IPS-15b (cell line): ENCODE data around the gene L2HGDH.

ENCODE experiments used
- H3K27me3 ChIP-seq: one replicate; pipeline ENCODE4 v1.6.1; 2013; ENCODE audit warnings: low read length; ENCODE audit not compliant: control insufficient read depth, insufficient read depth
- H3K36me3 ChIP-seq: one replicate; pipeline ENCODE4 v1.6.1; 2013; ENCODE audit warnings: low read length; ENCODE audit not compliant: control insufficient read depth, insufficient read depth
- H3K4me1 ChIP-seq: one replicate; pipeline ENCODE4 v1.6.1; 2013; ENCODE audit warnings: mild to moderate bottlenecking, low read length; ENCODE audit not compliant: control insufficient read depth, insufficient read depth
- H3K4me3 ChIP-seq: one replicate; pipeline ENCODE4 v1.5.1; 2013; ENCODE audit warnings: low read depth, low read length
- H3K9ac ChIP-seq: one replicate; pipeline ENCODE4 v1.6.1; 2013; ENCODE audit warnings: low read depth, mild to moderate bottlenecking, low read length
- H3K9me3 ChIP-seq: one replicate; pipeline ENCODE4 v1.6.1; 2013; ENCODE audit warnings: mild to moderate bottlenecking, low read length; ENCODE audit not compliant: control insufficient read depth, insufficient read depth

L2HGDH gene

GRCh38 chr14:50263321-50263720 is 48.7 kb downstream of the L2HGDH start:
- H3K9me3 ChIP-seq = no peaks in the 10 kb centered on the region
- H3K4me1 ChIP-seq = no peaks in the 10 kb centered on the region
- no peaks in the 10 kb centered on the region for H3K36me3 ChIP-seq
- no peak overlapping the region for H3K4me3 ChIP-seq
- H3K27me3 ChIP-seq = no peaks in the 10 kb centered on the region
- H3K9ac ChIP-seq = no peak overlapping the region

- Histone ChIP-seq H3K4me3 (no peak overlapping the region), H3K4me1 (no peaks in the 10 kb centered on the region), H3K9me3 (no peaks in the 10 kb centered on the region), H3K9ac (no peak overlapping the region), H3K36me3 (no peaks in the 10 kb centered on the region), H3K27me3 (no peaks in the 10 kb centered on the region)
Measured at GRCh38 chr14:50262865-50263264, 49.2 kb downstream of the L2HGDH start.

- H3K27me3 ChIP-seq = no peaks in the 10 kb centered on the region
- no peaks in the 10 kb centered on the region for H3K4me1 ChIP-seq
- H3K9me3 ChIP-seq = no peaks in the 10 kb centered on the region
- H3K36me3 ChIP-seq = no peaks in the 10 kb centered on the region
- H3K4me3 ChIP-seq = no peak overlapping the region
- H3K9ac ChIP-seq = no peak overlapping the region
Measured at GRCh38 chr14:50260511-50260910, 51.5 kb downstream of the L2HGDH start.

- H3K36me3 ChIP-seq = no peaks in the 10 kb centered on the region
- no peak overlapping the region for H3K9ac ChIP-seq
- no peak overlapping the region for H3K4me3 ChIP-seq
- H3K9me3 ChIP-seq = no peaks in the 10 kb centered on the region
- no peaks in the 10 kb centered on the region for H3K4me1 ChIP-seq
- H3K27me3 ChIP-seq = no peaks in the 10 kb centered on the region
Measured at GRCh38 chr14:50260072-50260471, 52.0 kb downstream of the L2HGDH start.

GRCh38 chr14:50257732-50258131 is 54.3 kb downstream of the L2HGDH start:
- Histone ChIP-seq H3K9me3 (no peaks in the 10 kb centered on the region), H3K4me1 (no peaks in the 10 kb centered on the region), H3K4me3 (no peak overlapping the region), H3K9ac (no peak overlapping the region), H3K27me3 (no peaks in the 10 kb centered on the region), H3K36me3 (no peaks in the 10 kb centered on the region)

GRCh38 chr14:50254248-50254647 is 57.8 kb downstream of the L2HGDH start:
- Histone ChIP-seq H3K4me1 (no peaks in the 10 kb centered on the region), H3K9me3 (no peaks in the 10 kb centered on the region), H3K4me3 (no peak overlapping the region), H3K36me3 (no peaks in the 10 kb centered on the region), H3K9ac (no peak overlapping the region), H3K27me3 (no peaks in the 10 kb centered on the region)

- Histone ChIP-seq H3K4me3 (no peak overlapping the region), H3K9me3 (no peaks in the 10 kb centered on the region), H3K27me3 (no peaks in the 10 kb centered on the region), H3K9ac (no peak overlapping the region), H3K4me1 (no peaks in the 10 kb centered on the region), H3K36me3 (no peaks in the 10 kb centered on the region)
Measured at GRCh38 chr14:50249136-50249775, 62.8 kb downstream of the L2HGDH start.

- no peaks in the 10 kb centered on the region for H3K27me3 ChIP-seq
- no peaks in the 10 kb centered on the region for H3K4me1 ChIP-seq
- no peaks in the 10 kb centered on the region for H3K9me3 ChIP-seq
- H3K9ac ChIP-seq = no peak overlapping the region
- H3K4me3 ChIP-seq = no peak overlapping the region
- H3K36me3 ChIP-seq = no peaks in the 10 kb centered on the region
Measured at GRCh38 chr14:50247245-50247644, 64.8 kb downstream of the L2HGDH start.

- H3K4me3 ChIP-seq = no peak overlapping the region
- H3K36me3 ChIP-seq = no peaks in the 10 kb centered on the region
- H3K9me3 ChIP-seq = no peaks in the 10 kb centered on the region
- H3K9ac ChIP-seq = no peak overlapping the region
- no peaks in the 10 kb centered on the region for H3K27me3 ChIP-seq
- no peaks in the 10 kb centered on the region for H3K4me1 ChIP-seq
Measured at GRCh38 chr14:50242566-50243310, 69.3 kb downstream of the L2HGDH start.

GRCh38 chr14:50242096-50242495 is 69.9 kb downstream of the L2HGDH start:
- Histone ChIP-seq H3K9me3 (no peaks in the 10 kb centered on the region), H3K4me3 (no peak overlapping the region), H3K9ac (no peak overlapping the region), H3K27me3 (no peaks in the 10 kb centered on the region), H3K4me1 (no peaks in the 10 kb centered on the region), H3K36me3 (no peaks in the 10 kb centered on the region)

GRCh38 chr14:50237427-50237826 is 74.6 kb downstream of the L2HGDH start:
- Histone ChIP-seq H3K9me3 (no peaks in the 10 kb centered on the region), H3K27me3 (peaks cover 3% of the 10 kb centered on the region), H3K4me3 (no peak overlapping the region), H3K4me1 (peaks cover 1% of the 10 kb centered on the region), H3K36me3 (no peaks in the 10 kb centered on the region), H3K9ac (no peak overlapping the region)

- Histone ChIP-seq H3K9me3 (no peaks in the 10 kb centered on the region), H3K4me3 (no peak overlapping the region), H3K9ac (no peak overlapping the region), H3K4me1 (peaks cover 5% of the 10 kb centered on the region), H3K27me3 (peaks cover 4% of the 10 kb centered on the region), H3K36me3 (no peaks in the 10 kb centered on the region)
Measured at GRCh38 chr14:50233951-50234250, 78.1 kb downstream of the L2HGDH start.
